NCI-H128 (cell line): ENCODE results near the gene ENDOG.
"Not testable (repeated sequence)": the region's sequence is repeated elsewhere in the genome, so short reads cannot be mapped to it uniquely, and the experiment has no call there.

Experiments
- DNase-seq: peaks from one replicate; lab custom pipeline; 2025; ENCODE audit not compliant: unreplicated experiment; lab: John Stamatoyannopoulos, UW

ENDOG gene

GRCh38 chr9:128860937-128861336, 42.6 kb downstream of the ENDOG start:
- no peak for DNase-seq

DNA sequence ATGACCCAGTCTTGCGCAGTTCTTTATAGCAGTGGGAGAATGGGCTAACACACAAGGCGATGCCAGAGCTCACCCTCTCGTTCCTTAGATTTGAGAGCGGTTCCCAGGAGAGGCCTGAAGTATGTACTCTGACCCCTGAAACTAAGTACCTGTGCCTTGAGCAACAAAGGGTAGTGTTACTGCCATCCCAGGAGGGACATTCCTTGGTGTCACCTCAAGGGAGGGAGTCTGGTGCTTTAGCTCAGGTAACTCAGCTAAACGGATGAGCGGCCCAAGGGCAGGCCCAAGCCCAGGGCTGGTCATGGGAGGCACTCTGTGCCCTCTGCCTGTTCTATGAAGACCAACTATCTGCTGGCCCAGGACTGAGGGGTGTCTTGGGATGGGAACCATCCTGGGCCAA, 43.2 kb downstream of the ENDOG start:
- no peak for DNase-seq

- DNase-seq, result no peak
Measured at GRCh38 chr9:128862401-128862851, 44.1 kb downstream of the ENDOG start.

DNA sequence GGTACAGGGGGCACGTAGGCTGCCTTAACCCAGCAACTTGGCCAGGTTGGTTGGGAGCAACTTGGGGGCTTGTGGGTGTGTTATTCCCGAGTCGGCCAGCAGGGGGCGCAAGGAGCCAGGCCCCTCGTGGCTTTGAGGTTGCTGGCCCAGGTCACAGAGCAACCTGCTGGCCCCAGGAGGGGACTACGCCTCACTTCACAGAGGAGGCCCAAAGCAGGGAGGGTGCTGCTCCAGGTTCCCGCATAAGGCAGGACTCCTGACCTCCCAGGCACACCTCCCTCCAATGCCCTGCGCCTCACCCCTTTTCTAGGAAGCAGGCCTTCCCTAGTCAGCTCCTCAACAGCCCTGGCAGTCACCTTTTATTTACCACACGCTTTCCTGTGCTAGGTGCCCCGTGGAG, 45.3 kb downstream of the ENDOG start:
- no peak for DNase-seq

GRCh38 chr9:128870128-128870940, 52.0 kb downstream of the ENDOG start:
- DNase-seq, result no peak

GRCh38 chr9:128870941-128871265, 52.6 kb downstream of the ENDOG start:
- DNase-seq, result not testable (repeated sequence)
